DOHH2 (cell line): ENCODE data around the gene NHSL2.

Source experiments
- CTCF ChIP-seq: fragments of 200-600 bp; sonication (generic); IDR thresholded peaks from one replicate; pipeline ENCODE4 v1.5.1; 2014; ENCODE audit warnings: antibody characterized with exemption, mild to moderate bottlenecking, low read depth, low read length; ENCODE audit not compliant: poor library complexity, severe bottlenecking
- EZH2phosphoT487 ChIP-seq: fragments of 200-600 bp; sonication (generic); IDR thresholded peaks from 2 replicates; pipeline ENCODE4 v1.6.1; 2017; ENCODE audit warnings: borderline replicate concordance, mild to moderate bottlenecking, antibody characterized with exemption, low read length, moderate library complexity, mixed read lengths

GRCh38 chrX:72003811-72004750 is 93.4 kb downstream of the NHSL2 start:
- TF ChIP-seq CTCF: no peak
- TF ChIP-seq EZH2phosphoT487: no peak
